ENCODE results near the gene DHH.
"Not testable (repeated sequence)": the region's sequence is repeated elsewhere in the genome, so short reads cannot be mapped to it uniquely, and the experiment has no call there.

The DHH gene

DNA sequence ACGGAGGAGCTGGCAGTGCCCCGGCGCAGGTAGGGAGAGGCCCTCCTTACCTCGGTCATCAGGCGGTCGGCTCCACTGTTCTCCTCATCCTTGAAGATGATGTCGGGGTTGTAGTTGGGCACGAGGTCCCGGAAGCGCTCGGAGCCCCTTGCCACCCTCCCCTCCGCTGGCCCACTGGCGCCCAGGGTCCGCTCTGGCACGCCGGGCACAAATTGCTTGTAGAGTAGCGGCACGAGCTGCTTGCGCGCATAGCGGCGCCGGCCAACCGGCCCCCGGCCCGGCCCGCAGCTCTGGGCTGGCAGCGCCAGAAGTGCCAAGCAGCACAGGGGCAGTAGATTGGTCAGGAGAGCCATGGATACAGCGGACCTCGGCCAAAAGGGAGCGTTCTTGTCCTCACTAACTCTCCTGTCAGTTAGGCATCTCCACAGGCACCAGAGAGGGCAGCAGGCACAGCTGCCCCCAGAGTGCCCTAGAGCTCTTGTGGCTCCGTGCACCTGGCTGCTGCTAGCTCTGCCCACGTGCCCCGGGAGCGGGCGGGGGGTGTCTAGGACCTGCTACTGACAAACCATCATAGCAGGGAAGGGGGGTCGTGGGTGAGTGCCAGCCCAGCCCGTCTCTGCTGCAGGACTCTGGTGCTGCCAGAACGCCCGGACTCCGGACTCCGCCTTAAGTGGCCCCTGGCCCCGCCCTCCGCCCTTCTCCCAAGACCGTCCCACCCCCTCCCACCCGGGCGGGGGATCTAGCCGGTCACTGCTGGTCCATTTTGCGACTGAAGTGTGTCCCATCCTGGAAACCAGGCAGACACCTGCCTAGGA lies at the start of gene DHH:
Gene DHH (minus strand): TSS at position 642 of the 815 bp plus-strand sequence. CDS start 289 bp downstream, at position 353.
- DNase-seq (ENCODE audit: low read depth) = no peak

DNA sequence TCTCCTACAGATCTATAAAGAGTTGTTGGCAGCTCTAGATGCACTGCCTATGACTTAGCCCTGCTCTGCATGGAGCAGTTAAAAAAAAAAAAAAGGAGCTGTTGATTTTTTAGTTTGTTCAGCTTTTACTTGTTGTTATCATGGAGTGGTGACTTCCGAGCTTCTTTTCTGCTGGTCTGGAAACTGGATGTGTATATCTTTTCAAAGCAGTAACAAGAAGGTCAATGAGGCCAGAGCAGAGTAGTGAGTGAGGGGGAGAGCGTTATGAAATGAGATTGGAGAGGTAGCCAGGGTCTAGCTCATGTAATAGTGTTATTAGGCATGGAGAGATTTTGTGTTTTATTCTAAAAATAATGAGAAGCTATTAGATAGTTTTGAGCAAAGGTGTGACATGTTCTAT lies 49.8 kb upstream of the DHH start:
- no peak for DNase-seq (ENCODE audit: low read depth)

DNA sequence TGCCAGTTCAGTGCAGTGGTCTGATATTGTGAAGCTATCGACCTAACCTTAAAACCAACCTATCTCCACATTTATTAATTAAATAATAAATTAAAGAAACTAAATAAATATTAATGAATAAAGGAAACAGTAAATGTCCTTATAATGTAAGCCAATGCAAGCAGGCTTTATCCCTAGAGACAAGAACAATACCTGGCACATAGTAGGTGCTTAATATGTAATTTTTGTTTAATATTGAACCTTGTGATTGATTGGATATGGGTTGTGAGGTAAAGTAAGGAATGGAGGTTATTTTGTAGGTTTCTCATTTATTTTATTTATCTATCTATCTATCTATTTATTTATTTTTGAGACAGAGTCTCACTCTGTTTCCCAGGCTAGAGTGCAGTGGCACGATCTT lies 44.4 kb upstream of the DHH start:
- no peak for DNase-seq (ENCODE audit: low read depth)

DNA sequence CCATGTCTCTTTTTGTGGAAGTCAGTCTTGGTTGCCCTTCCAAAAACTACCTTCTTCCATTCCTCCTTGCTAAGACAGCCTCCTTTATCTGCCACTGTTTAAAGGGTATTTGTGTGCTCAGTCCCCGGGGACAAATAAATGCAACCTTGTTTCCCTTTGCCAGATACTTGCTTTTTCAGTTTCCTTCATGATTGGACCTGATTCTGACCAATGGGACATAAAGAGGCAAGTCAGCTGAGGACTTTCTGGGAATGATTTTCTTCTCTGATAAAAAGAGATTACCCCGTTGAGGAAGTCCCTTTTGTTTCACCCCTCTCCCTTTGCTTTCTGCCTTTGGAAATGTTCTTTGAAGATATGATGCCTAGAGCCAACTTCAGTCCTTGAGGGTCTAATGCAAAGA lies 44.0 kb upstream of the DHH start:
- DNase-seq (ENCODE audit: low read depth) = no peak

DNA sequence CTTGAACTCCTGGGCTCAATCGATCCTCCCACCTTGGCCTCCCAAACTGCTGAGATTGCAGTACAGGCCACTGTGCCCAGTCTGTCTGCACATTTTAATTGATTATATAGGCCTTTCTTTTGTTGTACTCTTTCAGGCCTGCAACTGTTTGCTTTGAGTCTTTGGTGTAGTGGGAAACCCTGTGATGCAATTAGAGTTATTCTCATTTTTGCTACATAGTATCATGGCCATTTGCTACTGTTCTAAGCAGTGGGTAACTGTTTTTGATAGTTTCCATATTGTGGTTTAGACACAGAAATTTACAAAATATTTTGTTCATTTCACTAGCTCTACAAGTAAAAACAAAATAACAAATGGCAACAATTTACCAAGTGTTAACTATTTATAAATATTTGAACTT lies 42.9 kb upstream of the DHH start:
- DNase-seq (ENCODE audit: low read depth) = no peak

DNA sequence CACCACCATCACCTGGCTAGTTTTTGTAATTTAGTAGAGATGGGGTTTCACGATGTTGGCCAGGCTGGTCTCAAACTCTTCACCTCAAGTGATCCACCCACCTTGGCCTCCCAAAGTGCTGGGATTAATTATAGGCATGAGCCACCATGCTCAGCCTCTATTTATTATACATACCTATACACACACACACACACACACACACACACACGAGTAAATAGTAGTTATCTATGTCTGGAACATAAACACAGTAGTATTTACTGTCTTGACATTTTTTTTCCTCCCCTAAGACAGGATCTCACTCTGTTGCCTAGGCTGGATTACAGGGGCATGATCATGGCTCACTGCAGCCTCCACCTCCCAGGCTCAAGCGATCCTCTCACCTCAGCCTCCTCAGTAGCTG lies 42.4 kb upstream of the DHH start:
- not testable (repeated sequence) for DNase-seq (ENCODE audit: low read depth)

DNA sequence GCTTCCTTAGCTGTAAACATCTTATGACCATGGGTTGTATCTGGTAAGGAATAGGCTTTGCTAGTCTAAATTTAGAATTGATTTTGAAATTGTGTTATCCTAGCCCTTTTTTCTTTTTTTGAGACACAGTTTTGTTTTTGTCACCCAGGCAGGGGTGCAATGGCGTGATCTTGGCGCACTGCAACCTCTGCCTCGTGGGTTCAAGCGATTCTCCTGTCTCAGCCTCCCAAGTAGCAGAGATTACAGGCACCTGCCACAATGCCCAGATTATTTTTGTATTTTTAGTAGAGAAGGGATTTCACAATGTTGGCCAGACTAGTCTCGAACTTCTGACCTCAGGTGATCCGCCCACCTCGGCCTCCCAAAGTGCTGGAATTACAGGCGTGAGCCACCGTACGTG lies 39.0 kb upstream of the DHH start:
- peak; percentile 52 for DNase-seq (ENCODE audit: low read depth)

DNA sequence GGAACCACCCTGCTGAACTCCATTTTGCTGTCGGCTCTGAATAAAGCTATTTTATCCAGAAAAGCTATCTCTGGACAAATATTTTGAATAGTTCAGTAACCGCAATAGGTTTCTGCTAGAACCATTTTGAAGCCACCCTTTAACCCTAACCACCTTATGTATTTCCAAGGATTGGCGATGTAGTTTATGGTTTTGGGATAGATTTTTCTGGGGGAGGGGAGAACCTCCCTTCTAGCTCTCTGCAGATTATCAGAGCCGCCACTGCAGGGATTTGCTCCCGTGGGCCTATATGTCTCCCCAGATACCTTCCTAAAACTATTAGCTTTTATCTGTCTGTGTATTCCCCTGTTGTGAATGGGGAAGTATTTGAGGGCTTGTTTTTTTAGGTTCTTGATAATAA lies 38.4 kb upstream of the DHH start:
- no peak for DNase-seq (ENCODE audit: low read depth)

DNA sequence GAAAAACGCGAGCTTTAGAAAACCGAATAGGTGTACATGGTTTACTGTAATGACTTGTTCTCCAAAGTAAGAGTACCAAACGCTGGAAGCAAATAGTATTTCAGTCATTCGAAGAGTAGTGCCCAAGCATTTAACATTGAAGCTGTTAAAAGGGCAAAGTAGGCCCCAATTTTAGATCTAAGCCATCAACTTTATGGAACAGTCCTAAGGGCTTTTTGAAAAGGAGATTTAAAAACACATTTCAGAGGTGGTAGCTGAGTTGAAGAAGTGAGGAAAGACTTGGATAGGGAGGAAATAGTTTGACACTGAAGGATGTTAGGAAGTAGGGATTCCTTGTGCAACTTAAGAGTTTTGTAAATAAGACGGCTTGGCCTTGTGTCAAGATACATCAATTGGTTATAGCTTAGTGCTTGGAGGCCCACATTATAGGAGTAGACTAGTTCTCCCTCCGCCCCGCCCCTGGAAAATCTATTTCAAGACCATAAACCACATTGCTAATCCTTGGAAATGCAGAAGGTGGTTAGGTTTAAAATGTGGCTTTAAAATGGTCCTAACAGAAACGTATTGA lies 37.4 kb upstream of the DHH start:
- DNase-seq (ENCODE audit: low read depth) = peak; percentile 81

DNA sequence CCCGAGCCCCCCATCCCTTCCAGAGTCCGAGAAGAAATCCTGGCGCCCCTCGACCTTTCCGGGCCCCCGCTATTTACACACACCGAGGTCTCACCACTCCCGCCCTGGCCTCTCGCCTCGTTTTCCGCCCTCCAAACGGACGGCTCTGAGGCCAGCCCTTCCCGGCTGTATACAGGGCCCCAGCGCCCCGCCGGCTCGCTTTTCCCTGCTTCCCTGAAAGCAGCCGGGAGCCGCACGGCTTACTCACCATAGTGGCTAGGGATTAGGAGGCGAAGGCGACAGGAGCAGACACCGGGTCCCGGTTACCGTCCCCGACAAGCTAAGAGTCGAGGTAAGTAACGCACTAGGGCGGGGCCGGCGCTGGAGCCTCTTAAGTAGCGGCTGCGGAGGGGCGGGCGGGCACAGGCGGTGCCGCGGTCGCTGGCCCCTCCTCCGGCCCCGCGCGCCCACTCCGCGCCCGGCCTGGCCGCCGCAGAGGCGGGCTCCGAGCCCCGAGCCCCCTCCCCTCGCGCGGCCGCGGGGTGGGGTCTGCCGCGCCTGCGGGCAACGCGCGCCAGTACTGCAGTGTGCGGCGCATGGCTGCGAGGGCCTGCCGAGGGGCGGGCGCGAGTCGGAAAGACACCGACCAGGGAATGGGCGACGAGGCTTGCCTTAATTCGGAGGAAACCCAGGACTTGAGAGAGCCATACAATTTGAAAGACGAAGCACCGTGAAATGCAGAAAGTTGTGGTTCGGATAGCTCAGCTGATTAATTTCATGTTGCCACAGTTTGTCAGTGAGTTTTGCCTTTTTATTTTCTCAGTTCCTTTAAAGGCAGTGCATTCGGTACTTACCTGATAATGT lies 36.7 kb upstream of the DHH start, which contains the start of gene TUBA1B:
Gene TUBA1B (minus strand): TSS at position 345 of the 843 bp plus-strand sequence. CDS start 95 bp downstream, at position 250.
- DNase-seq (ENCODE audit: low read depth) = peak; percentile 89

DNA sequence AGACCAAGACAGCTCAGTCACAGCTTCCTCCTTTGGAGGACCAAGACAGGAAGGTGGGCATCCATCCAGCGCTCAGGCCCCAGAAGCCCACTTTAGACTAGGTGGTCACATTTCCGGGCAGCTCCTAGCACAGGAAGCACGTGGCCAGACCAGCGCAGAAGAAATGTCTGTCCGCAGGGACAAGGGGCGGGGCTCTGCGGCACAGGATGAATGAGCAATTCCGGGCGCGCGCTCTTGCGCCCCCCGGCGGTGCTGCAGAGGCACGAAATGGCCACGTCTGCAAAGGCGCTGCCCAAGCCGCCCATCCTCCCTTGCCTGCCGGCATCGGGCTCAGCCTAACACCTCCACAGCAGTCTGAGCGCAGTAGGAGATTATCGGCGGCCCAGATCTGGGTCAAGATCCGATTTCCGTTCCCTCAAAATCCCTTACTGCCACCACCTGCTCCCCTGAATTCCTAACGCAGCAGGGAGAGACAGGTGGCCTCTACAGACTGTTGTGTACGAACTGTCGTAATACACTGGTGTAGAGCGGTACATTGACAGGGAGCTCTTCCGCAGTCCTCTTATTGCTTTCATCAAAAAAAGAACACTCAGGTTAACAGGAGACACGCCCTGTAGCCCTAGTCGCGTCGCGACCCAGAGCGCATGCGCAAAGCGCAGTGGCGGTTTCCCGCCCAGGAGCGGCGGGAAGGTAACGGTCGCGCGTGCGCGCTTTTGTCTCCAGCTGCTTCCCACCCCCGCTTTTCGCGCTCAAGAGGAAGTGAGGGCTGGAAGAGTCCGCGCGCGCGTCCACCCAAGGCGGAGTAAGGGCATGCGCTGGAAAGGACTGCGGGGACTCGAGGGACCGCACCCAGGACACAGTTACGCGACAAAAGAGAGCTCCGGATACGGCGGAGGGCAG lies 35.8 kb upstream of the DHH start:
- DNase-seq (ENCODE audit: low read depth) = peak; percentile 93

DNA sequence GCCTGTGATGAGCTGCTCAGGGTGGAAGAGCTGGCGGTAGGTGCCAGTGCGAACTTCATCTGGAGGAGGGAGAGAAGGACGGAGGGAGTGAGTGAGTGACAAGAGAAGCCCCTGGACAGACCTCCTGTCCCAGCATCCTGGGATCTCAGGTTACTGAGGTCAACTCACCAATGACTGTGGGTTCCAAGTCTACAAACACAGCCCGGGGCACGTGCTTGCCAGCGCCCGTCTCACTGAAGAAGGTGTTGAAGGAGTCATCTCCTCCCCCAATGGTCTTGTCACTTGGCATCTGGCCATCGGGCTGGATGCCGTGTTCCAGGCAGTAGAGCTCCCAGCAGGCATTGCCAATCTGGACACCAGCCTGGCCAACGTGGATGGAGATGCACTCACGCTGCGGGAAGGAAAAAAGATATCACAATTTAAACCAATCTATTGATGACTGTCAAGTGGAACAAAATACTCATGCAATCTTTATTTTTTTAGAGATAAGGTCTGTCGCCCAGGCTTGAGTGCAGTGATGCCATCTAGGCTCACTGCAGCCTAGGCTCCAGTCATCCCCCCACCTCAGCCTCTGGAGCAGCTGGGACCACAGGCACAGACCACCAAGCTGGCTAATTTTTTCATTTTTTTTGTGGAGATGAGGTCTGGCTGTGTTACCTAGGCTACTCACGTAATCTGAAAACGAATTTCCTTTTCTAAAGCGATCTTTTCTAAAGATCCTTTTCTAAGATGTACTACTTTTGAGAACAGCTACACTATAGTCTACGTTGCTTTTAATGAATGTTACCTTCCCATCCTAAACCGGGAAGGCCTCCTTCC lies 34.9 kb upstream of the DHH start:
- DNase-seq (ENCODE audit: low read depth) = no peak

DNA sequence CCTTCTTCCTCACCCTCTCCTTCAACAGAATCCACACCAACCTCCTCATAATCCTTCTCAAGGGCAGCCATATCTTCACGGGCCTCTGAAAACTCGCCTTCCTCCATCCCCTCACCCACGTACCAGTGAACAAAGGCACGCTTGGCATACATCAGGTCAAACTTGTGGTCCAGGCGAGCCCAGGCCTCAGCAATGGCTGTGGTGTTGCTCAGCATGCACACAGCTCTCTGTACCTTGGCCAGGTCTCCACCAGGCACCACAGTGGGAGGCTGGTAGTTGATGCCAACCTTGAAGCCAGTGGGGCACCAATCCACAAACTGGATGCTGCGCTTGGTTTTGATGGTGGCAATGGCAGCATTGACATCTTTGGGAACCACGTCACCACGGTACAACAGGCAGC lies 33.4 kb upstream of the DHH start:
- DNase-seq (ENCODE audit: low read depth) = not testable (repeated sequence)

DNA sequence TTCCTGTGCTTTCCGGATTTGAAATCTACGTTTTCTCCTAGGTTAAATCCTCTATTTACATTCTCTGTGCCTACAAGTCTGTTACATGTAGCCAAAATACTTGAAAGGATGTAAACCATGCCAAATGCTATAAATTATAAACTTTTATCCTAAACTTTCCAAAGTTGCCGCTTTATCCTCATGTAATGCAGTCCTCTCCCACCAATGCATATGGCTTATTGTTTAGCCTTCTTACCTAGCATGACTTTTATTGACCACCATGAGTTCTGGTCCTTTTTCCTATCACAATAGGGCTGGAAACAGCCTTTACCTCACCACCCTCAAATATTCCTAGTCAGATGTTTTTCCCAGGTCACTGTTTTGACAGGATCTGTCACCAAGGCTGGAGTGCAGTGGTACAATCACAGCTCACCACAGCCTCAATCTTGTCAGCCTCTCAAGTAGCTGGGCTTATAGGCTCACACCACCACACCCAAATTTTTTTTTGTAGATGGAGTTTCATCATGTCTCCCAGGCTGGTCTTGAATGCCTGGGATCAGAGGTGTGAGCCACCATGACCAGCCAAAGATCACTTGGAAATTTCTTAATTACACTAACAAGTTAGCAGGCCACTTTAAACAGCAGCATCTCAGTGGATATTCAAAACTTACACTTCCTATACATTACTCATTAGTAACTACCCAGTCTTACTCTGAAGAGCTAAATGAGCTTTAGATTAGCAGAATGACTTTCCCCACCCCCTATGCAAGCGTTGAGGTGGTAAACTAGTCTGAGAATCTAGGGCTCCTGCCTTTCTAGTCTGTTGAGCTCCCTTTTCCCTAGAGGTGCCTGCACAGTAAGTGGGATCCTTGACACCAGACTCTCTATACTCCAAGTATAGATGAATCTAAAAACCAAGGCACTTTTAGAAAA lies 32.5 kb upstream of the DHH start:
- DNase-seq (ENCODE audit: low read depth) = no peak

DNA sequence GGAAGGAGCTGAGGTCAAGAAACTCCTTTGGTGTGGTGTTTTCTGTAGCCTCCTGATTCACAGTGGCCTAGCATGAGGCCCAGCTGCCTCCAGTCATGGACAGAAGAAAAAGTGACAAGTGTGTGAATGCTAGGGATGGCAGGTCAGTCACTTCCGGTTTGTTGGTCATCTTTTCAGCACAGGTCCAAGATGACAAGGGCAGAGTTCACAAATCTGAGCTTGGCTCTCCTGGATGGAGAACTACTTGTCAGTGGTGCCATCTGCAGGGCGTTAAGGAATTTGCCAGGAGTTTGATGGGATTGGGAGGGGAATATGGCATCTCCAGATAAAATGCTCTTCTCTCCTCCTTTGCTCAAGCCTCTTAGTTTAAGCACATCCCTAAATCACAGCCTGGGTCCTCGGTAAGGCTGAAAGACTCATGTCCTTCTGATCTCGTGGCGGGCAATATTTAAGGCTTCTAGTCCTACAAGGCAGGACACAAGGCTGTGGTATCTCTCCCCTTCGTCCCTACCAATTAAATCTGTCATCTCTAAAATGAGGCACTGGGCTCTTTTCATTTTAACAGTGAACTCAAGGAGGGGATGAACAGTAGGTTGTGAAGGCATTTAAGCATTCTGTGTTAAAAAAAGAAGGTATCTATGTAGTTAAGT lies 26.6 kb upstream of the DHH start:
- peak; percentile 62 for DNase-seq (ENCODE audit: low read depth)

DNA sequence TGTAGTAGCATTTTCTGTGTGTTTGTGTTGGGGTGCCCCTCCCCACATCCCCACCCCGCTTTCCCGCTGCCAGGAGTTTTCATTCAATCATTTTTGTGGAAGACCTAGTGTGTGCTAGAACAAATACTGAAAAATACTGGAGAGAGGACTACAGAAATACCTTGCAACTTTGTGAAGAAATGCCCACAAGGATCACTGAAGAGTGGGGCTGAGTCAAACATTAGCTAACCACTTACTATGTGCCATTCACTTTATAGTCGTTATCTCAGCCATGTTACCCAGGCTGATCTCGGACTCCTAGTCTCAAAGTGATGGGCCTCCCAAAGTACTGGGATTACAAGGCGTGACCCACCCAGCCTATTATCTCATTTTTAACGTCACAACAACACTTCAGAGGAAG lies 16.6 kb upstream of the DHH start:
- no peak for DNase-seq (ENCODE audit: low read depth)

DNA sequence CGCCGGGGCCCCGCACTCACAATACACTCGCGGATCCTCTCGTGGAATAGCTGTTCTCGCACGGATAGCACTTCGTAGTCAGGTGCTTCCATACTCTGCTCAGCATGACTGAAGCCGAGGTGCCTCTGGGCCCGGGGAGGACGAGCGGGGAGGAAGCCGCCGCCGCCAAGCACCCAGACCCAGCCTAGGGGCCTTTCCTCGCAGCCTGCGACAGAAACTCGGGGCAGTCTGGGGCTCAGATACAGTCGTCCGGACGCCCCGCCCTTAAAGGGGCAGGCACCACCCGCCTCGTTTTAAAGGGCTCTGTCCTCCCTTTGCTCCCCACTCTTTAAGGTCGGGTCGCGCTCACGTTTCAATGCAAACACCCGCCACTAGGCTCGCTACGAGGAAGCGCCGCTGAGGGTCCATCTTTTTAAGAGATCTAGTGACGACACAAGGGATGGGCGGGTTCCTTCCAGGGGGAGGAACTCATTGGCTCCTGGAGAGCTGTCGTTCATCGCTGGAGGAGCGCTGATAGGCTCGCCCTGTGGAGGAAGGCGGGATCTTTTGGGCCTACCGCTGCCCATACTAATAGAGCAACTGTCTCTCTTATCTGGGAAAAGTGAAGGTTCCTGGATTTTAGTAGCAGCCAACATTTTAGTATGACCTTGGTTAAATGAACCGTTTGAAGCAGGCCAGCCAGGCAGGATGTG lies 16.0 kb upstream of the DHH start, which contains the start of gene LMBR1L:
Gene LMBR1L (minus strand): TSS at position 384 of the 692 bp plus-strand sequence. CDS start 292 bp downstream, at position 92.
- DNase-seq (ENCODE audit: low read depth) = peak; percentile 98

Data from fibroblast of gingiva (primary cell).